Measurements from ENCODE around the gene RUNDC1.

Gene RUNDC1

DNA sequence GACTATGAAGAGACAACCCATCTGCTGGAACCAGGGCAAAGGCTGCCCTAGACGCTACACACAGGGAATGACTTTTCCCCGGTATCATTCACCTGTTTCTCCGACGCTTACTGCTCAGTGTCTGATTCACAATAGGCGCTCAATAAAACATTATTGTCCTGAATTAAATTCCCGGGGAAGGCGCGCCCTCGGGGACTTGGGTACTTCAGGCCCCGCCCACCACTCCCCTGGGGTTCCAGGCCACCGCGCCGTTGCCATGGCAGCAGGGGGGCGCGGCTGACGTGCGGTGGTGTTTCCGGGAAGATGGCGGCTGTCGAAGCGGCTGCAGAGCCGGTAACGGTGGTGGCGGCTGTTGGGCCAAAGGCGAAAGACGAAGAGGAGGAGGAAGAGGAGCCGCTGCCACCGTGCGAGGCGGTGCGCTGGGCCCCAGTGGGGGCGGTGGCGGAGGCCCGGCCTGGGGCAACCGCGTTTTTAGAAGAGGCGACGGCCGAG, at the start of gene RUNDC1:
Gene RUNDC1, plus strand, starts transcription at position 292 of the 492 bp plus-strand sequence. Its CDS starts 12 bp downstream, at position 304.
- H3K4me3 ChIP-seq (replicated peaks in 1 of 2; ENCODE audit: low read depth in 2 of 2, low read length in 2 of 2) = peak within 1 kb of the TSS; percentile 77 to 93
- no peak for TF ChIP-seq CTCF (IDR thresholded peaks at IDR 0.05; ENCODE audit: low read depth, low read length)
- DNase-seq (ENCODE audit: low read depth in 2 of 2) = peak; percentile 86 to 89

GRCh38 chr17:42937712-42938596, 42.4 kb upstream of the RUNDC1 start:
- DNase-seq (ENCODE audit: low read depth in 2 of 2) = peak; percentile 78
- peak; percentile 76 for TF ChIP-seq CTCF (IDR thresholded peaks at IDR 0.05; ENCODE audit: low read depth, low read length)
- H3K4me3 ChIP-seq (replicated peaks in 1 of 2; ENCODE audit: low read depth in 2 of 2, low read length in 2 of 2) = no peak overlapping the region

DNA sequence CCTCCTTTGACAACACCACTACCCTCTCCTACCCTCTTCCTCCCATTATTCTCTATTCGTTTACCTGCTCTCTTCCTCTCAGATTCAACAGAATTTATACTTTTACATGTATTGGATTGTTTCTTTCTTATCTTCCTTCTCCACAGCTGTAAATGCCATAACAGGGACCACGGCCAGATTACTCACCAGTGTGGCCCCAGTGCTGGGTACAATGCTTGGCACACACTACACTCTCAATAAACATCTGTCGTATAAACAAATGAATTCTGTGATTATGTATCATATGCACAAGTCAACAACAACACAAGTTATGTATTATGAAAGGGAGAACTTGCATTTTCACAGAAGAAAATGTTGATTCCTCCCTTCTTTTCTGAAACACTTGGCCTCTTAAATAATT, 36.2 kb upstream of the RUNDC1 start:
- no peak for TF ChIP-seq CTCF (IDR thresholded peaks at IDR 0.05; ENCODE audit: low read depth, low read length)
- DNase-seq (ENCODE audit: low read depth in 2 of 2) = peak; percentile 23 to 28

GRCh38 chr17:42946812-42947211, 33.6 kb upstream of the RUNDC1 start:
- no peak overlapping the region for H3K4me3 ChIP-seq (replicated peaks in 1 of 2; ENCODE audit: low read depth in 2 of 2, low read length in 2 of 2)
- DNase-seq (ENCODE audit: low read depth in 2 of 2) = no peak
- no peak for TF ChIP-seq CTCF (IDR thresholded peaks at IDR 0.05; ENCODE audit: low read depth, low read length)

More for the DNA sequence above, 36.2 kb upstream of the RUNDC1 start:
- no peak overlapping the region for H3K4me3 ChIP-seq (replicated peaks in 1 of 2; ENCODE audit: low read depth in 2 of 2, low read length in 2 of 2)

GRCh38 chr17:42950044-42950783, 30.2 kb upstream of the RUNDC1 start:
- no peak for DNase-seq (ENCODE audit: low read depth in 2 of 2)
- H3K4me3 ChIP-seq (replicated peaks in 1 of 2; ENCODE audit: low read depth in 2 of 2, low read length in 2 of 2) = no peak overlapping the region
- TF ChIP-seq CTCF (IDR thresholded peaks at IDR 0.05; ENCODE audit: low read depth, low read length) = no peak

DNA sequence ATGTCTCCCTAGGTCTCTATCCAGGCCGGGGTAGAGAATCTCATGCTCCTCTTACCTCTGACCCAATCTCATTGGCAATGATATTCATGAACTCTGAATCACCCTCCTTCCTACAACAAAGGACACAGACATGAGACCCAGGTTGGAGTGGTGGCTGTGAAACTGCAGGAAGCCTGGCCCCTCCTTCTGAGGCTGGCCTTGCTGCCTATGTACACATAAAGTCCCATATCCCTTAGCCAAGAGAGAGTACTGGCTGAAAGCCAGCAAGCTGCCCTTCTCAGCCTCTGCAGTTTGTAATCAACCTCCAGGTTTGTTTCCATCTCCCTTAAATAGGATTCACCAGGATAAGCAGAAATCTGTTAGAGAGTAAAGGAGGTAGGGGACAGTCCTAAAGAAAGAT, 26.7 kb upstream of the RUNDC1 start:
- no peak for TF ChIP-seq CTCF (IDR thresholded peaks at IDR 0.05; ENCODE audit: low read depth, low read length)
- DNase-seq (ENCODE audit: low read depth in 2 of 2) = no peak

More for the DNA sequence above, 26.7 kb upstream of the RUNDC1 start:
- H3K4me3 ChIP-seq (replicated peaks in 1 of 2; ENCODE audit: low read depth in 2 of 2, low read length in 2 of 2) = no peak overlapping the region
